Ovary (tissue), 9 donors: ENCODE measurements around the gene DNAAF8. TPM values are rescaled to one million over a fixed set of nuclear protein-coding genes. Genes with fewer than 3 reads are reported as not detected.

Experiments used
- DNase-seq, 5 donors: peaks; one replicate each; pipeline ENCODE4 v3.0.0-alpha.2; 2019 to 2020
- H3K27ac ChIP-seq, 2 donors: fragments of 200-600 bp; one replicate each; pipeline versions ENCODE4 v1.5.1 to v1.8.0; 2019 to 2022
- H3K27me3 ChIP-seq: fragments of 200-600 bp; one replicate; pipeline ENCODE4 v1.8.0; 2022
- H3K36me3 ChIP-seq: fragments of 200-600 bp; sonication (generic); one replicate; pipeline ENCODE4 v1.5.1; 2019
- H3K4me1 ChIP-seq: one replicate; pipeline ENCODE4 v1.8.1; 2013; ENCODE audit warnings: mild to moderate bottlenecking, moderate library complexity; ENCODE audit not compliant: insufficient read depth
- H3K4me3 ChIP-seq: fragments of 200-600 bp; sonication (generic); one replicate; pipeline ENCODE4 v1.5.1; 2017
- H3K9me3 ChIP-seq, 2 donors: fragments of 200-600 bp in 1 of 2; sonication (generic) in 1 of 2; one replicate each; pipeline versions ENCODE4 v1.5.1 to v1.8.1; 2013 to 2019; ENCODE audit warnings: mild to moderate bottlenecking in 1 of 2, moderate library complexity in 1 of 2
- EP300 ChIP-seq: sonication (generic); formaldehyde crosslinking; IDR thresholded peaks from one replicate; pipeline ENCODE4 v1.6.1; 2017; ENCODE audit warnings: antibody characterized with exemption
- POLR2A ChIP-seq: fragments of 450-650 bp; IDR thresholded peaks from one replicate; pipeline ENCODE4 v1.6.1; 2017; ENCODE audit warnings: antibody characterized with exemption, mild to moderate bottlenecking, moderate library complexity
- WGBS, 3 donors: extraction: QIAGEN DNeasy Blood & Tissue Kit in 1 of 3; methylation state at CpG; one replicate each; pipeline versions ENCODE4 v1.1.5 to v1.1.7; 2013 to 2017; 5-methylcytosine and 5-hydroxymethylcytosine counted together
- intact Hi-C, 4 donors: fragments of 100-400 bp; cut with DNase I; formaldehyde crosslinking; loops; one replicate each; pipeline versions ENCODE4 v1.11.0 to v1.15.1; 2022 to 2023
- polyA plus RNA-seq, 2 donors: library from polyadenylated mRNA; stranded (reverse); fragments of 200-250 nt in 1 of 2; fragments of 350-450 nt in 1 of 2; fragmentation: Illumina TruSeq in 1 of 2; extraction: RNeasy Lipid Tissue Mini Kit (QIAGEN cat#74804) in 1 of 2; gene quantifications; one replicate each; pipeline ENCODE4 v1.2.3, GENCODE V29; 2013 to 2014
- total RNA-seq, 7 donors: library from RNA; depleted of rRNA in 2 of 7; stranded (reverse); fragments of >200 nt in 2 of 7; fragmentation: NEBNext Ultra II Directional in 3 of 7; extraction: Animal tissue kit (Norgen Biotek cat#: 25700) in 3 of 7; gene quantifications; one replicate each; pipeline versions ENCODE4 v1.1.0 to v1.2.4, GENCODE V29; 2016 to 2023
- TF ChIP-seq, protein P1 (sequence below), 3 donors: fragments of 450-650 bp in 2 of 3; fragments of 200-600 bp in 1 of 3; IDR thresholded peaks; one replicate each; pipeline versions ENCODE4 v1.5.1 to v1.8.0; 2016 to 2022; ENCODE audit warnings: antibody characterized with exemption in 3 of 3, mild to moderate bottlenecking in 1 of 3
- donor health status: DM: no; HTN: no; CAD: no; lungs with moderate emphysema.
- donor health status: DM: no; HTN: no; CAD: no.
- donor health status: Bipolar disorder and iron deficiency.
- donor health status: DM: yes; HTN: yes; CAD: no.
- donor health status: DM: no; HTN: no; CAD: no.
- donor health status: DM: yes; HTN: yes; CAD: no.

Gene DNAAF8
- total and polyA plus RNA-seq, 9 donors: 0.35 to 9.1 (median 1.2) TPM

DNA sequence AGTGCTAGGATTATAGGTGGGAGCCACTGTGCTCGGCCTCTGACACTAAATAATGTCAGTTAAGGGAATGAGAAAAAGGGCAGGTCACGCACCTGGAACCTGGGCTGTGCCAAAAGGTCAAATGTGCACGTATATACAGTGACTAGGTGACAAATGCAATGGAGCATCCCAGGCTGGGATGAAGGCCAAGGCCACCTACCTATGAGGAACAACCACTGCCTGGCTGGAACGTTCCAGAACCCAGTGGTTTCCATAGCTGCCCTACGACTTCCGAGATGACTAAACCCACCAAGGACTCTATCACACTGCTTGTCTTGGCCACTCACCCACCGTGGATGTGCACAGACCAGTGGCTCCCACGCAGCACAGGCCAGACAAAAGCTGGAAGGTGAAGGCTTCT, 16.6 kb downstream of the DNAAF8 start:
- H3K4me3 ChIP-seq: no peak overlapping the region
- WGBS, 3 donors: 71 to 81% (median 74%) methylated on average over 8 of the region's 8 CpGs
- DNase-seq: no peak
- H3K4me1 ChIP-seq: peaks cover 5% of the 10 kb centered on the region
- H3K36me3 ChIP-seq: no peaks in the 10 kb centered on the region
- H3K9me3 ChIP-seq: no peaks in the 10 kb centered on the region
- intact Hi-C loops: no loop called here
- TF ChIP-seq EP300 (no peak), POLR2A (no peak)
- TF ChIP-seq, protein P1, sequence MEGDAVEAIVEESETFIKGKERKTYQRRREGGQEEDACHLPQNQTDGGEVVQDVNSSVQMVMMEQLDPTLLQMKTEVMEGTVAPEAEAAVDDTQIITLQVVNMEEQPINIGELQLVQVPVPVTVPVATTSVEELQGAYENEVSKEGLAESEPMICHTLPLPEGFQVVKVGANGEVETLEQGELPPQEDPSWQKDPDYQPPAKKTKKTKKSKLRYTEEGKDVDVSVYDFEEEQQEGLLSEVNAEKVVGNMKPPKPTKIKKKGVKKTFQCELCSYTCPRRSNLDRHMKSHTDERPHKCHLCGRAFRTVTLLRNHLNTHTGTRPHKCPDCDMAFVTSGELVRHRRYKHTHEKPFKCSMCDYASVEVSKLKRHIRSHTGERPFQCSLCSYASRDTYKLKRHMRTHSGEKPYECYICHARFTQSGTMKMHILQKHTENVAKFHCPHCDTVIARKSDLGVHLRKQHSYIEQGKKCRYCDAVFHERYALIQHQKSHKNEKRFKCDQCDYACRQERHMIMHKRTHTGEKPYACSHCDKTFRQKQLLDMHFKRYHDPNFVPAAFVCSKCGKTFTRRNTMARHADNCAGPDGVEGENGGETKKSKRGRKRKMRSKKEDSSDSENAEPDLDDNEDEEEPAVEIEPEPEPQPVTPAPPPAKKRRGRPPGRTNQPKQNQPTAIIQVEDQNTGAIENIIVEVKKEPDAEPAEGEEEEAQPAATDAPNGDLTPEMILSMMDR (IDR thresholded peaks at IDR 0.05): no peak
- no peak overlapping the region for H3K27ac ChIP-seq
- H3K27me3 ChIP-seq: no peaks in the 10 kb centered on the region

DNA sequence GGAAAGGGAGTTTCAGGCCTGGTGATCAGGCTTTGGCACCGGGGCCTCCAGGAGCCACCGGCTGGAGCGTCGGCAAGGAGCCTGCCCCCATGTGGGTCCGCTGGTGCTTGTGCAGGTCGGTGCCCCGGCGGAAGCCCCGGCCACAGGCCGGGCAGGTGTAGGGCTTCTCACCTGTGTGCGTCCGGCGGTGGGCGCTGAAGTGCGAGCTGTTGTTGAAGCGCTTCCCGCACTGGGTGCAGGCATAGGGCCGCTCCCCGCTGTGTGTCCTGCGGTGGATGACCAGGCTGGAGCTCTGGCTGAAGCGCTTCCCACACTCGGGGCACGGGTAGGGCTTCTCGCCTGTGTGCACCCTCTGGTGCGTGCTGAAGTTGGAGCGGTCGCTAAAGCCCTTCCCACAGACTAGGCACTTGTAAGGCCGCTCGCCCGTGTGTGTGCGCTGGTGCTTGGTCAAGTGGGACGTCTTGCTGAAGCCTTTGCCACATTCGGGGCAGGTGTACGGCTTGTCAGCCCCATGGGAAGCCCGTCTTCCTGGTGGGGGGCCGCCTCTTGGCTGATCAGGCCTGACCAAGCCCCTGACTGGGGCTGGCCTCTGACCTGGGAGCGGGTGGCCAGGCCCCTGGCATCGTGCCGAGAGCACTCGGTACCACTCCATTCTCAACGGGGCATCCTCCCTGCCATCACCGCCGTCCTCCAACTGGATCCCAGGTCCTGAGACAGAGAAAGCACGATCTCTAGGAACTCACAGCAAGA, 18.2 kb downstream of the DNAAF8 start:
- Histone ChIP-seq H3K4me3 (no peak overlapping the region), H3K27me3 (no peaks in the 10 kb centered on the region), H3K4me1 (no peaks in the 10 kb centered on the region), H3K36me3 (no peaks in the 10 kb centered on the region), H3K27ac (no peak overlapping the region), H3K9me3 (no peaks in the 10 kb centered on the region)
- intact Hi-C loops: no loop called here
- 93 to 95% (median 95%) methylated on average over 44 of the region's 44 CpGs for WGBS, 3 donors
- no peak for DNase-seq
- TF ChIP-seq POLR2A (no peak), EP300 (no peak)
- TF ChIP-seq, protein P1 (IDR thresholded peaks at IDR 0.05): no peak

DNA sequence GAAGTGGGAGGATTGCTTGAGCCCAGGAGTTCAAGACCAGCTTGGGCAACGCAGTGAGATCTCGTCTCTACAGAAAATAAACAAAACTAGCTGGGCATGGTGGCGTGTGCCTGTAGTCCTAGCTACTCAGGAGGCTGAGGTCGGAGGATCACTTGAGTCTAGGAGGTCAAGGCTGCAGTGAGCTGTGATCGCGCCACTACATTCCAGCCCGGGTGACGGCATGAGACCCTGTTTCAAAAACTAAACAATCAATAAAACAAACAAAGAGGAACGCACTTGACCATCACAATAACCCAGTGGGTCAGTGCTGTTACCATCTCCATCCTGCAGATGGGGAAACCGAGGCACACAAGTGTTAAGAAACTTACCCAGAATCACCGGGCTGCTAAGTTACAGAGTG, 18.9 kb downstream of the DNAAF8 start:
- 79 to 89% (median 89%) methylated on average over 11 of the region's 11 CpGs for WGBS, 3 donors

DNA sequence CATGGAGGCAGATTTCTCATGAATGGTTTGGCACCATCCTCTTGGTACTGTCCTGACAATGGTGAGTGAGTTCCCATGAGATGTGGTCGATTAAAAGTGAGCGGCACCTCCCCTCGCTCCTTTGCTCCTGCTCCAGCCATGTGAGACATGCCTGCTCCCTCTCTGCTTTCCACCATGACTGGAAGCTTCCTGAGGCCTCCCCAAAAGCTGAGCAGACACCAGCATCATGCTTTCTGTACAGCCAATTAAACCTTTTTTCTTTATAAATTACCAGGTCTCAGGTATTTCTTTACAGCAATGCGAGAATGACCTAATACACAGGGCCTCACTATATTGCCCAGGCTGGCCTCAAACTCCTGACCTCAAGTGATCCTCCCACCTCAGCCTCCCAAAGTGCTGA, 20.5 kb downstream of the DNAAF8 start:
- Histone ChIP-seq H3K27me3 (no peaks in the 10 kb centered on the region), H3K27ac (no peak overlapping the region), H3K9me3 (no peaks in the 10 kb centered on the region), H3K4me1 (no peaks in the 10 kb centered on the region), H3K4me3 (no peak overlapping the region), H3K36me3 (no peaks in the 10 kb centered on the region)
- DNase-seq: no peak
- WGBS, 3 donors: 96 to 99% (median 96%) methylated on average over 4 of the region's 4 CpGs
- intact Hi-C loops: no loop called here
- TF ChIP-seq EP300 (no peak), POLR2A (no peak)
- TF ChIP-seq, protein P1 (IDR thresholded peaks at IDR 0.05): no peak

More for the DNA sequence above, 18.9 kb downstream of the DNAAF8 start:
- no peak overlapping the region for H3K27ac ChIP-seq
- intact Hi-C loops: no loop called here
- no peaks in the 10 kb centered on the region for H3K36me3 ChIP-seq
- no peak for DNase-seq
- H3K4me1 ChIP-seq: no peaks in the 10 kb centered on the region
- no peak overlapping the region for H3K4me3 ChIP-seq
- TF ChIP-seq POLR2A (no peak), EP300 (no peak)
- TF ChIP-seq, protein P1 (IDR thresholded peaks at IDR 0.05): no peak
- H3K9me3 ChIP-seq: no peaks in the 10 kb centered on the region
- H3K27me3 ChIP-seq: no peaks in the 10 kb centered on the region
